Bronchial epithelial cell (primary cell): ENCODE data around the gene TATDN3. TPM values are rescaled to one million over a fixed set of nuclear protein-coding genes. Genes with fewer than 3 reads are reported as not detected.
A peak's percentile ranks its signal among the peaks of the same experiment; 100 is the strongest.

Experiments
- DNase-seq: peaks from one replicate; pipeline ENCODE4 v3.0.0-alpha.2; 2010; ENCODE audit warnings: low read depth
- FAIRE-seq: peaks from 2 replicates; lab custom pipeline; 2011; peaks lifted over from hg19 to GRCh38; lab: Jason Lieb, UNC
- H3K27me3 ChIP-seq: 2 replicates; pipeline ENCODE4 v1.5.1; 2011; ENCODE audit warnings: low read length; ENCODE audit not compliant: control insufficient read depth, insufficient read depth
- H3K36me3 ChIP-seq: 2 replicates; pipeline ENCODE4 v1.5.1; 2011; ENCODE audit warnings: low read length; ENCODE audit not compliant: control insufficient read depth, insufficient read depth
- H3K4me3 ChIP-seq: 2 replicates; pipeline ENCODE4 v1.5.1; 2011; ENCODE audit warnings: mild to moderate bottlenecking, low read depth, low read length, control low read depth
- CTCF ChIP-seq: IDR thresholded peaks from 2 replicates; pipeline ENCODE4 v1.5.1; 2011; ENCODE audit warnings: mild to moderate bottlenecking, moderate library complexity, low read length, control low read depth, inconsistent platforms; ENCODE audit not compliant: insufficient read depth, severe bottlenecking
- total RNA-seq: library from RNA; depleted of rRNA; stranded (reverse); fragments of >200 nt; gene quantifications from 2 replicates; pipeline ENCODE4 v1.2.1, GENCODE V29; 2014

Gene TATDN3
- total RNA-seq, 1 donor from 2014 or later = 12.1 TPM

- TF ChIP-seq CTCF = no peak
- H3K27me3 ChIP-seq = no peaks in the 10 kb centered on the region
- no peak for FAIRE-seq
- H3K36me3 ChIP-seq = no peaks in the 10 kb centered on the region
- no peak within 1 kb of the TSS for H3K4me3 ChIP-seq
- DNase-seq = no peak
Measured at GRCh38 chr1:212847549-212847948, 55.9 kb downstream of the TATDN3 start, which contains the start of gene SPATA45. Gene SPATA45, minus strand, starts transcription at chr1:212847649. Its CDS starts 11,500 bp downstream, at chr1:212836149.

- no peak for TF ChIP-seq CTCF
- FAIRE-seq = no peak
Measured at GRCh38 chr1:212852105-212852688, 60.5 kb downstream of the TATDN3 start.

GRCh38 chr1:212853658-212854057 lies 62.0 kb downstream of the TATDN3 start:
- FAIRE-seq = no peak
- TF ChIP-seq CTCF = no peak
- Histone ChIP-seq H3K27me3 (no peaks in the 10 kb centered on the region), H3K4me3 (no peak overlapping the region), H3K36me3 (no peaks in the 10 kb centered on the region)
- DNase-seq = no peak

More at GRCh38 chr1:212852105-212852688, 60.5 kb downstream of the TATDN3 start:
- no peak for DNase-seq
- no peaks in the 10 kb centered on the region for H3K27me3 ChIP-seq
- no peak overlapping the region for H3K4me3 ChIP-seq
- H3K36me3 ChIP-seq = no peaks in the 10 kb centered on the region

- no peaks in the 10 kb centered on the region for H3K27me3 ChIP-seq
- H3K4me3 ChIP-seq = no peak overlapping the region
- no peaks in the 10 kb centered on the region for H3K36me3 ChIP-seq
- FAIRE-seq = no peak
- DNase-seq = no peak
- no peak for TF ChIP-seq CTCF
Measured at GRCh38 chr1:212856755-212857154, 65.1 kb downstream of the TATDN3 start.

- FAIRE-seq = no peak
- peak within 1 kb of the TSS; percentile 97 for H3K4me3 ChIP-seq
- TF ChIP-seq CTCF = no peak
- DNase-seq = peak; percentile 88
- no peaks in the 10 kb centered on the region for H3K27me3 ChIP-seq
- no peaks in the 10 kb centered on the region for H3K36me3 ChIP-seq
Measured at GRCh38 chr1:212857992-212858460, 66.3 kb downstream of the TATDN3 start, which contains the start of gene FLVCR1. Gene FLVCR1, plus strand, starts transcription at chr1:212858275. Its CDS starts 178 bp downstream, at chr1:212858453.
